Esophagus squamous epithelium (tissue), 5 donors: ENCODE results near the gene TAF11. TPM values are rescaled to one million over a fixed set of nuclear protein-coding genes. Genes with fewer than 3 reads are reported as not detected.
"Not testable (repeated sequence)": the region's sequence is repeated elsewhere in the genome, so short reads cannot be mapped to it uniquely, and the experiment has no call there.

Source experiments
- DNase-seq: peaks from one replicate; lab custom pipeline; 2025; lab: John Stamatoyannopoulos, UW
- H3K27ac ChIP-seq, 4 donors: fragments of 200-600 bp; sonication (generic); one replicate each; pipeline ENCODE4 v1.5.1; 2016 to 2019; ENCODE audit warnings: mild to moderate bottlenecking in 1 of 4
- H3K27me3 ChIP-seq, 4 donors: fragments of 200-600 bp; sonication (generic); 1 replicate in 3 of 4; 2 replicates in 1 of 4; pipeline versions ENCODE4 v1.5.1 to v1.6.0; 2017 to 2021; ENCODE audit warnings: antibody characterized with exemption in 1 of 4
- H3K36me3 ChIP-seq, 3 donors: fragments of 200-600 bp; sonication (generic); one replicate each; pipeline ENCODE4 v1.5.1; 2016 to 2019
- H3K4me1 ChIP-seq, 3 donors: fragments of 200-600 bp; sonication (generic); one replicate each; pipeline ENCODE4 v1.5.1; 2017 to 2019
- H3K4me3 ChIP-seq, 4 donors: fragments of 200-600 bp; sonication (generic); 1 replicate in 3 of 4; 2 replicates in 1 of 4; pipeline ENCODE4 v1.5.1; 2016 to 2019; ENCODE audit warnings: mild to moderate bottlenecking in 2 of 4, moderate library complexity in 1 of 4
- H3K9me3 ChIP-seq, 3 donors: fragments of 200-600 bp; sonication (generic); one replicate each; pipeline ENCODE4 v1.5.1; 2016 to 2019
- CTCF ChIP-seq, 6 experiments: fragments of 450-650 bp in 4 of 6; fragments of 200-600 bp in 2 of 6; sonication (generic) in 2 of 6; IDR thresholded peaks; one replicate each; pipeline ENCODE4 v1.5.1; 2016 to 2019; ENCODE audit warnings: antibody characterized with exemption in 6 of 6, mild to moderate bottlenecking in 4 of 6, moderate library complexity in 4 of 6
- POLR2A ChIP-seq, 4 donors: fragments of 450-650 bp; IDR thresholded peaks; one replicate each; pipeline ENCODE4 v1.6.1; 2017; ENCODE audit warnings: antibody characterized with exemption in 4 of 4, mild to moderate bottlenecking in 4 of 4, moderate library complexity in 3 of 4
- WGBS, 2 donors: methylation state at CpG; one replicate each; pipeline ENCODE4 v1.1.5; 2018; 5-methylcytosine and 5-hydroxymethylcytosine counted together
- intact Hi-C: fragments of 100-400 bp; cut with DNase I; formaldehyde crosslinking; loops from one replicate; pipeline ENCODE4 v1.15.0; 2022
- total RNA-seq, 4 donors: library from RNA; depleted of rRNA; stranded (reverse); fragments of >200 nt; gene quantifications; one replicate each; pipeline ENCODE4 v1.1.0, GENCODE V29; 2016
- donor health status: DM: yes; HTN: yes; CAD: no.

The TAF11 gene
- total RNA-seq, 4 donors from 2014 or later: 8.4 to 21.2 (median 18.8) TPM

- Histone ChIP-seq H3K4me3 (no peak overlapping the region), H3K27ac (no peak overlapping the region), H3K36me3 (no peaks in the 10 kb centered on the region), H3K4me1 (no peaks in the 10 kb centered on the region), H3K27me3 (no peaks in the 10 kb centered on the region), H3K9me3 (no peaks in the 10 kb centered on the region)
- intact Hi-C loops: no loop called here
- no peak for DNase-seq
- WGBS, 2 donors: 73 to 95% methylated on average over 5 of the region's 5 CpGs
- TF ChIP-seq CTCF (IDR thresholded peaks at IDR 0.05) (no peak), POLR2A (IDR thresholded peaks at IDR 0.05) (no peak)
These were observed 17.3 kb upstream of the TAF11 start for GRCh38 chr6:34904990-34905613.

GRCh38 chr6:34901930-34902329, 14.1 kb upstream of the TAF11 start:
- DNase-seq: no peak
- no peak for TF ChIP-seq CTCF (IDR thresholded peaks at IDR 0.05)
- no peak for TF ChIP-seq POLR2A (IDR thresholded peaks at IDR 0.05)
- Histone ChIP-seq H3K27me3 (no peaks in the 10 kb centered on the region), H3K4me3 (no peak overlapping the region), H3K36me3 (no peaks in the 10 kb centered on the region), H3K4me1 (no peaks in the 10 kb centered on the region), H3K9me3 (no peaks in the 10 kb centered on the region), H3K27ac (no peak overlapping the region)
- 95 to 100% methylated on average over 5 of the region's 5 CpGs for WGBS, 2 donors
- intact Hi-C loops: no loop called here

- no peak overlapping the region for H3K4me3 ChIP-seq
- H3K36me3 ChIP-seq: no peaks in the 10 kb centered on the region
- no peak overlapping the region for H3K27ac ChIP-seq
- WGBS, 2 donors: 59 to 60% methylated on average over 4 of the region's 4 CpGs
- intact Hi-C loops: no loop called here
- no peak for DNase-seq
- no peaks in the 10 kb centered on the region for H3K27me3 ChIP-seq
- H3K9me3 ChIP-seq: no peaks in the 10 kb centered on the region
- TF ChIP-seq POLR2A (IDR thresholded peaks at IDR 0.05) (no peak), CTCF (IDR thresholded peaks at IDR 0.05) (no peak)
- no peaks in the 10 kb centered on the region for H3K4me1 ChIP-seq
These were observed 12.6 kb upstream of the TAF11 start for GRCh38 chr6:34900321-34901031.

- H3K9me3 ChIP-seq, H3K4me1 ChIP-seq, intact Hi-C loops, H3K27ac ChIP-seq, DNase-seq, H3K27me3 ChIP-seq, H3K36me3 ChIP-seq, H3K4me3 ChIP-seq: not testable (repeated sequence)
- 89 to 100% methylated on average over 1 of the region's 1 CpG for WGBS, 2 donors
These were observed 11.9 kb upstream of the TAF11 start for GRCh38 chr6:34899748-34900147.

- 31 to 53% methylated on average over 1 of the region's 1 CpG for WGBS, 2 donors
- no peak for TF ChIP-seq CTCF (IDR thresholded peaks at IDR 0.05)
- TF ChIP-seq POLR2A (IDR thresholded peaks at IDR 0.05): no peak
- no peak overlapping the region for H3K4me3 ChIP-seq
- intact Hi-C loops: no loop called here
- no peaks in the 10 kb centered on the region for H3K9me3 ChIP-seq
- H3K4me1 ChIP-seq: peaks cover 0 to 7% (median 0%) of the 10 kb centered on the region in 3 donors
- H3K36me3 ChIP-seq: no peaks in the 10 kb centered on the region
- no peaks in the 10 kb centered on the region for H3K27me3 ChIP-seq
- no peak overlapping the region for H3K27ac ChIP-seq
- no peak for DNase-seq
These were observed 9.9 kb upstream of the TAF11 start for GRCh38 chr6:34897716-34898115.
